SK-N-SH (cell line): Measurements from ENCODE around the gene KLHDC3. TPM values are rescaled to one million over a fixed set of nuclear protein-coding genes. Genes with fewer than 3 reads are reported as not detected.

ENCODE experiments used
- CTCF ChIA-PET: fragments of 300-600, 350-600 bp; formaldehyde crosslinking; extraction: SDS; loops from one replicate; lab custom pipeline; 2021; lab: Yijun Ruan, JAX
- POLR2A ChIA-PET: fragments of 350-600 bp; sonication (Branson Sonifier 250); formaldehyde crosslinking; extraction: SDS; loops from one replicate; lab custom pipeline; 2020; ENCODE audit warnings: antibody characterized with exemption, inconsistent platforms; lab: Yijun Ruan, JAX
- DNase-seq: peaks from one replicate; pipeline ENCODE4 v3.0.0; 2012
- H2AFZ ChIP-seq: fragments of 200-600 bp; sonication (generic); 2 replicates; pipeline ENCODE4 v1.8.1; 2016; ENCODE audit warnings: antibody characterized with exemption, mild to moderate bottlenecking, low read depth
- H3F3A ChIP-seq: fragments of 200-600 bp; sonication (generic); replicated peaks from 2 replicates; pipeline ENCODE3; 2016; ENCODE audit warnings: antibody characterized with exemption, mild to moderate bottlenecking; ENCODE audit not compliant: insufficient read depth
- H3K27ac ChIP-seq, 2 experiments: fragments of 200-500 bp in 1 of 2; fragments of 200-600 bp in 1 of 2; sonication (Bioruptor generic) in 1 of 2; sonication (generic), shearing (Covaris generic) in 1 of 2; 2 replicates each; pipeline versions ENCODE4 v1.5.1 to v1.6.1; 2014 to 2016; ENCODE audit warnings: low read depth in 2 of 2, inconsistent platforms in 1 of 2, low read length in 1 of 2, mild to moderate bottlenecking in 1 of 2, mixed read lengths in 1 of 2
- H3K27me3 ChIP-seq: fragments of 200-600 bp; sonication (generic), shearing (Covaris generic); 2 replicates; pipeline ENCODE4 v1.6.1; 2016; ENCODE audit warnings: mixed run types; ENCODE audit not compliant: insufficient read depth
- H3K36me3 ChIP-seq, 2 experiments: fragments of 200-500 bp in 1 of 2; fragments of 200-600 bp in 1 of 2; sonication (Bioruptor generic) in 1 of 2; sonication (generic) in 1 of 2; replicated peaks in 1 of 2; 2 replicates each; pipeline versions ENCODE3 to v1.5.1; 2014 to 2016; ENCODE audit warnings: low read length in 1 of 2, mild to moderate bottlenecking in 1 of 2; ENCODE audit not compliant: insufficient read depth in 2 of 2, control insufficient read depth in 1 of 2
- H3K4me1 ChIP-seq, 2 experiments: fragments of 200-500 bp in 1 of 2; fragments of 200-600 bp in 1 of 2; sonication (Bioruptor generic) in 1 of 2; sonication (generic), shearing (Covaris generic) in 1 of 2; 2 replicates each; pipeline versions ENCODE4 v1.5.1 to v1.6.1; 2014 to 2016; ENCODE audit warnings: low read depth in 1 of 2, low read length in 1 of 2, mixed run types in 1 of 2; ENCODE audit not compliant: insufficient read depth in 2 of 2, control insufficient read depth in 1 of 2
- H3K4me2 ChIP-seq: fragments of 200-600 bp; sonication (generic), shearing (Covaris generic); 2 replicates; pipeline ENCODE4 v1.6.1; 2017; ENCODE audit warnings: mixed run types
- H3K4me3 ChIP-seq, 2 experiments: fragments of 200-500 bp in 1 of 2; fragments of 200-600 bp in 1 of 2; sonication (Bioruptor generic) in 1 of 2; sonication (generic), shearing (Covaris generic) in 1 of 2; 2 replicates each; pipeline versions ENCODE4 v1.5.1 to v1.8.1; 2014 to 2016; ENCODE audit warnings: low read depth in 2 of 2, inconsistent platforms in 1 of 2, low read length in 1 of 2, mild to moderate bottlenecking in 1 of 2, mixed read lengths in 1 of 2, moderate library complexity in 1 of 2
- H3K79me2 ChIP-seq: fragments of 200-600 bp; sonication (generic); 2 replicates; pipeline ENCODE4 v1.8.1; 2017; ENCODE audit warnings: mild to moderate bottlenecking; ENCODE audit not compliant: insufficient read depth
- H3K9ac ChIP-seq: fragments of 200-600 bp; sonication (generic); 2 replicates; pipeline ENCODE4 v1.6.1; 2017; ENCODE audit warnings: mixed run types
- H3K9me2 ChIP-seq: fragments of 200-600 bp; sonication (generic); 2 replicates; pipeline ENCODE4 v1.6.1; 2017; ENCODE audit warnings: mixed run types
- H3K9me3 ChIP-seq: fragments of 200-600 bp; sonication (generic); 2 replicates; pipeline ENCODE4 v1.6.1; 2017; ENCODE audit warnings: mixed run types, mild to moderate bottlenecking, moderate library complexity
- H4K20me1 ChIP-seq: fragments of 200-600 bp; sonication (generic); 2 replicates; pipeline ENCODE4 v1.6.1; 2017; ENCODE audit warnings: mild to moderate bottlenecking, mixed run types; ENCODE audit not compliant: insufficient read depth
- CHD2 ChIP-seq: fragments of 150-350 bp; IDR thresholded peaks from 2 replicates; pipeline ENCODE4 v1.6.1; 2018; ENCODE audit warnings: low read length; ENCODE audit not compliant: partially characterized antibody
- GABPA ChIP-seq: IDR thresholded peaks from 2 replicates; pipeline ENCODE4 v1.4.0; 2012; ENCODE audit warnings: low read depth, mild to moderate bottlenecking
- POLR2AphosphoS5 ChIP-seq: IDR thresholded peaks from 2 replicates; pipeline ENCODE4 v1.6.1; 2012; ENCODE audit warnings: low read depth, low read length
- RCOR1 ChIP-seq: fragments of 150-350 bp; IDR thresholded peaks from 2 replicates; pipeline ENCODE4 v1.6.1; 2017; ENCODE audit warnings: antibody characterized with exemption, low read length
- RFX5 ChIP-seq: IDR thresholded peaks from 2 replicates; pipeline ENCODE4 v1.6.1; 2012; ENCODE audit warnings: mild to moderate bottlenecking, improper control_type of control experiment, low read length
- SMC3 ChIP-seq: IDR thresholded peaks from 2 replicates; pipeline ENCODE4 v1.6.1; 2012; ENCODE audit warnings: low read depth, low read length, improper control_type of control experiment
- TAF1 ChIP-seq: IDR thresholded peaks from 2 replicates; pipeline ENCODE4 v1.6.1; 2012; ENCODE audit warnings: low read depth, mild to moderate bottlenecking, low read length, moderate library complexity, borderline replicate concordance
- YY1 ChIP-seq: IDR thresholded peaks from 2 replicates; pipeline ENCODE4 v1.4.0; 2012; ENCODE audit warnings: low read depth, mild to moderate bottlenecking
- WGBS: methylation state at CpG from one replicate; pipeline ENCODE4 v1.1.6; 2017; ENCODE audit warnings: low lambda C conversion rate; 5-methylcytosine and 5-hydroxymethylcytosine counted together
- polyA plus RNA-seq, 3 experiments: library from polyadenylated mRNA; depleted of rRNA; stranded (reverse); fragments of >200 nt; gene quantifications; 2 replicates each; pipeline ENCODE4 v1.2.3, GENCODE V29; 2012
- TF ChIP-seq, protein P1 (sequence below): IDR thresholded peaks from 2 replicates; pipeline ENCODE4 v1.4.0; 2012; ENCODE audit warnings: low read depth, borderline replicate concordance
- TF ChIP-seq, protein P2 (sequence below): fragments of 150-350 bp; IDR thresholded peaks from 2 replicates; pipeline ENCODE4 v1.6.1; 2016; ENCODE audit warnings: mild to moderate bottlenecking, low read depth, low read length
- TF ChIP-seq, protein P3 (sequence below): IDR thresholded peaks from 2 replicates; pipeline ENCODE4 v1.4.0; 2012; ENCODE audit warnings: low read depth

KLHDC3 gene
- polyA plus RNA-seq, 1 of the 3 experiments (the other 2 are of a cell fraction), result 74.1 TPM

DNA sequence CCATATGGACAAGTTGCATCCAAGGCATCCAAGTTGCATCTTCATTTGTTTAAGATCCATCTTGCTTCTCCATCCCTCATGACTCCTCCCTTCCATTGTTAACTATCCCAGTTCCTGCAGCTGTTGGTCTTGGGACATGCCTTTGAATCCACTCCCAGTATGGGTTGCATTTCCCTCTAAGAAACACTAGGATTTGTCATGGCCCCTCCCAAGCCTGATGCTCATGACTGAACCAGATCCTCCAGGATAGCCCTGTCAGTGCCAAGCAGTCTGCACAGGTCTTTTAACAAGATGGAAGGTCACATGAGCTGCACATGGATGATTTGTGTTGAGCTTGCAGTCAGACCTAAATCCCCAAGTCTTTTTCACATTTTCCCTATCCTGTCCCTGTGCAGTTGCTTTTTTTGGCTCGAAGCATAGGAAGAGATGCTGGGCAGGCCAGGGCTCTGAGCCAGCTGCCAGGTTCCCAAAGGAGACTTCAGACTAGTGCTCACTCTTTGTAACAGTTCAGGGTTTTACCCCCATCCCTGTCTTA, 25.5 kb upstream of the KLHDC3 start:
- H3K4me3 ChIP-seq, result no peak overlapping the region
- POLR2A ChIA-PET, result interaction anchor here (1.0 kb wide), 1 partner anchor 11 kb away, joined by 3 read pairs; no protein-coding TSS in a partner anchor
- no peak for TF ChIP-seq SMC3
- no peak for TF ChIP-seq RFX5
- TF ChIP-seq POLR2AphosphoS5, result no peak
- TF ChIP-seq RCOR1, result no peak
- no peak for TF ChIP-seq TAF1
- no peak for TF ChIP-seq GABPA
- TF ChIP-seq, all 33 proteins: peak for 0
- Histone ChIP-seq H3K9me3 (no peaks in the 10 kb centered on the region), H2AFZ (no peak overlapping the region), H3K27me3 (no peaks in the 10 kb centered on the region), H3K27ac (no peak overlapping the region), H3F3A (no peaks in the 10 kb centered on the region), H3K4me2 (no peak overlapping the region), H3K4me1 (peaks cover 17 to 20% of the 10 kb centered on the region in 2 experiments; a peak in 3 of 4 replicates), H3K36me3 (peaks cover 19 to 24% of the 10 kb centered on the region in 2 experiments), H3K79me2 (peaks cover 51% of the 10 kb centered on the region), H3K9ac (no peak overlapping the region), H3K9me2 (no peaks in the 10 kb centered on the region), H4K20me1 (no peaks in the 10 kb centered on the region)
- CTCF ChIA-PET, result interaction anchor here (0.7 to 1.3 kb wide), 5 partner anchors 8 to 87 kb away, joined by 3 read pairs; no protein-coding TSS in a partner anchor
- no peak for DNase-seq
- WGBS, result 90% methylated on average over 1 of the region's 1 CpG

DNA sequence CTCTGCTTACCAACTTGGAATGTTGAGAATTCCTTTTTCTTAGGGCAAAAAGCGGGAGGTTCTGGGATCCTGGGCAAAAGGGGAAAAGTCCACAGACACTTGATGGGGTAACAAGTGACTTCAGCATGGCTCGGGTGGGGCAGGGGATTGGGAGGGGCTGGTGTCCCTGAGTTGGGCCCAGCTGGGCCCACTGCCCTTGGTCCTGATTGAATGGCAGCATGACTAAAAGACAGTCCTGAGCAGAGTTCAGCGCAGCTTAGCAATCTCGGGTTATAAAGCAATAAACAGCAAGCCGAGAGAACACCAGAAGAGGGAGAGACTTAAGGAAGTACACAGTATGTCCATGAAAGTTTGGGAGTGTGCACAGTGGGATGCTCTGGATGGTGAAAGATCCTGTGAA, 24.1 kb upstream of the KLHDC3 start:
- Histone ChIP-seq H3K36me3 (peaks cover 19 to 24% of the 10 kb centered on the region in 2 experiments), H3K9me2 (no peaks in the 10 kb centered on the region), H3K79me2 (peaks cover 47% of the 10 kb centered on the region), H3K4me2 (no peak overlapping the region), H3K9ac (no peak overlapping the region), H3K27me3 (no peaks in the 10 kb centered on the region), H3K4me1 (peaks cover 17 to 20% of the 10 kb centered on the region in 2 experiments; a peak in 3 of 4 replicates), H4K20me1 (no peaks in the 10 kb centered on the region), H3K9me3 (no peaks in the 10 kb centered on the region), H3F3A (no peaks in the 10 kb centered on the region)
- POLR2A ChIA-PET, result no interaction called here
- WGBS, result 96% methylated on average over 5 of the region's 5 CpGs
- no peak for DNase-seq
- TF ChIP-seq, protein P1, sequence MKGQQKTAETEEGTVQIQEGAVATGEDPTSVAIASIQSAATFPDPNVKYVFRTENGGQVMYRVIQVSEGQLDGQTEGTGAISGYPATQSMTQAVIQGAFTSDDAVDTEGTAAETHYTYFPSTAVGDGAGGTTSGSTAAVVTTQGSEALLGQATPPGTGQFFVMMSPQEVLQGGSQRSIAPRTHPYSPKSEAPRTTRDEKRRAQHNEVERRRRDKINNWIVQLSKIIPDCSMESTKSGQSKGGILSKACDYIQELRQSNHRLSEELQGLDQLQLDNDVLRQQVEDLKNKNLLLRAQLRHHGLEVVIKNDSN, result no peak
- no peak for TF ChIP-seq POLR2AphosphoS5
- no peak for TF ChIP-seq RFX5
- TF ChIP-seq YY1, result no peak
- no peak for TF ChIP-seq TAF1
- TF ChIP-seq, protein P2, sequence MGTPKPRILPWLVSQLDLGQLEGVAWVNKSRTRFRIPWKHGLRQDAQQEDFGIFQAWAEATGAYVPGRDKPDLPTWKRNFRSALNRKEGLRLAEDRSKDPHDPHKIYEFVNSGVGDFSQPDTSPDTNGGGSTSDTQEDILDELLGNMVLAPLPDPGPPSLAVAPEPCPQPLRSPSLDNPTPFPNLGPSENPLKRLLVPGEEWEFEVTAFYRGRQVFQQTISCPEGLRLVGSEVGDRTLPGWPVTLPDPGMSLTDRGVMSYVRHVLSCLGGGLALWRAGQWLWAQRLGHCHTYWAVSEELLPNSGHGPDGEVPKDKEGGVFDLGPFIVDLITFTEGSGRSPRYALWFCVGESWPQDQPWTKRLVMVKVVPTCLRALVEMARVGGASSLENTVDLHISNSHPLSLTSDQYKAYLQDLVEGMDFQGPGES, result no peak
- TF ChIP-seq, protein P3, sequence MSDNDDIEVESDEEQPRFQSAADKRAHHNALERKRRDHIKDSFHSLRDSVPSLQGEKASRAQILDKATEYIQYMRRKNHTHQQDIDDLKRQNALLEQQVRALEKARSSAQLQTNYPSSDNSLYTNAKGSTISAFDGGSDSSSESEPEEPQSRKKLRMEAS, result no peak
- no peak for TF ChIP-seq GABPA
- no peak for TF ChIP-seq CHD2
- TF ChIP-seq, all 33 proteins: peak for 0
- H2AFZ ChIP-seq, result no peak overlapping the region
- no peak overlapping the region for H3K27ac ChIP-seq
- CTCF ChIA-PET, result no interaction called here
- H3K4me3 ChIP-seq, result no peak overlapping the region
